HG03575 (cell line): ENCODE measurements around the gene FETUB.
"Not testable (repeated sequence)": the region's sequence is repeated elsewhere in the genome, so short reads cannot be mapped to it uniquely, and the experiment has no call there.

Experiments used
- ATAC-seq: cut with Tn5 transposase; IDR thresholded peaks from one replicate; pipeline ENCODE4 v1.9.1; 2021; ENCODE audit not compliant: unreplicated experiment, insufficient number of reproducible peaks, low FRiP score; ENCODE audit errors: extremely low read depth

The FETUB gene

DNA sequence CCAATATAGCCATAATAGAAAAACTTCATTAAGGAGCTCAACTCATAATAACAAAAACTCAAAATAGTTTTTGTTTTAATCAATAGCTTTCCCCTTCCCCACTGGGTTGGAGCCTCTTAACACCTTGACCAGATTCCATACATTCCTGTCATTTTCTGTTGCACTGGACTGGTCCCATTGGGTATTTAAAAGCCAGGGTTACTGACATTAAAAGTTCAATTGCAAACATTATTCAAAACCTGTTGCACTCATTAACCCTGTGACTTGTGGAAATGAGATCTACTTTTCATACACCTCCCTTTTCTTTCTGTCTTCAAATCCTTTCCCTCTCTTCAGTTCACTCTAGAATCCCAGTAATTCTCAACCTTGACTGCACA, 23.9 kb downstream of the FETUB start:
- ATAC-seq, result no peak

DNA sequence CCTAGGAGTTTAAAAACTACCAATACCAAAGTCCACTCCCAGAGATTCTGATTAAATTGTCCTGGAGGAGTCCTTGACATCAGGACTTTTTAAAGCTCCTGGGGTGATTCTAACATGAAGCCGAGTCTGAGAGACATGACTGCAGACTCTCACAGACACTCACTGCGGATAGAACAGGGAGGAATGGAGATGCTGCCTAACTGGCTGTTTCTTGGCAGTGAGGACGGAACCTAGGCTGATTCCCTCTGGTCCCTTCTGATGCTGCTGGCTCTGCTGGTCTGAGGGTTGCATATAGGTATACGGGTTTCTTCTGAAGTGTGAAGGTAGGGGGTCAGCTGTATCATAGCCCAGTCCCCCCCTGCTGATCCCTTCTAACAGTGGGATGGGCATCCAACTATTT, 24.3 kb downstream of the FETUB start:
- ATAC-seq, result no peak

DNA sequence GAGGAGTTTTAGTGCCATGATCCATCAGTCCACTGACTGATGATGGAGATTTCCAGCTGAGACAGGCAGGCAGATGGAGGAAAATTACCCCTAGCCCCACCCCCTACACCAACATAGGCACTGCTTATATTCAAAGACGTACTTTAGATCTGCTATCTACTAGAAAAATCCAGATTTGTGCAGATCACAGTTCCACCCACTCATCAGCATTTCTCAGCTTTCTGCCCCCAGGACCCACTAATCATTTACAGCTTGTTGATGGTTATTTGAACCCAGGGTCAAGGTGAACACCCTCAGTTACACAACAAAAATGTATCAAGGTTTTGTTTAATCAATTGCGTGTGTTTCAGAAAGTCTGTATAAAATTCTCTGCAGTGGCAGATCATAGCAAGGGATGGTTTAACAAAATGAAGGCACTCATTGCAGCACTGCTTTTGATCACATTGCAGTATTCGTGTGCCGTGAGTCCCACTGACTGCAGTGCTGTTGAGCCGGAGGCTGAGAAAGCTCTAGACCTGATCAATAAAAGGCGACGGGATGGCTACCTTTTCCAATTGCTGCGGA, 25.5 kb downstream of the FETUB start, which contains the start of gene HRG:
Gene HRG, plus strand, starts transcription at position 390 of the 564 bp plus-strand sequence. Its CDS starts 18 bp downstream, at position 408.
- no peak for ATAC-seq

DNA sequence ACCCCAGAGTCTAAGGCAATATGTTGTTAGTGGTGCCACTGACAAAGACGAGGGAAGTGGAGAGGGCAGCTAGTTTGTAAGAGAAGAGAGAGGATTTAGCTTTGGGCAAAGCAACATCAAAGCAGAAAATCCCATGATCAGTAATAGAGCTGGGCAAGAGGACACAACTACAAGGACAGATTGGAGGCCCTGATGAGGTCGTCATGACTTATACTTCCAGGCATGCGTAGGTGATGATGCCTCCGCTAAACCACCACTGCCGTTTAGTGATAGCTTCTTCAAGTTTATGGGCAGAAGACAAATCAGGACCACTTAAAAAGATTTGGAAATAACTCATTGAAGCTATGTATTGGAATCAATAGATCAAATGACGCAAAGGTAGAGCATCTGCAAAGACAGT, 28.2 kb downstream of the FETUB start:
- ATAC-seq, result no peak

DNA sequence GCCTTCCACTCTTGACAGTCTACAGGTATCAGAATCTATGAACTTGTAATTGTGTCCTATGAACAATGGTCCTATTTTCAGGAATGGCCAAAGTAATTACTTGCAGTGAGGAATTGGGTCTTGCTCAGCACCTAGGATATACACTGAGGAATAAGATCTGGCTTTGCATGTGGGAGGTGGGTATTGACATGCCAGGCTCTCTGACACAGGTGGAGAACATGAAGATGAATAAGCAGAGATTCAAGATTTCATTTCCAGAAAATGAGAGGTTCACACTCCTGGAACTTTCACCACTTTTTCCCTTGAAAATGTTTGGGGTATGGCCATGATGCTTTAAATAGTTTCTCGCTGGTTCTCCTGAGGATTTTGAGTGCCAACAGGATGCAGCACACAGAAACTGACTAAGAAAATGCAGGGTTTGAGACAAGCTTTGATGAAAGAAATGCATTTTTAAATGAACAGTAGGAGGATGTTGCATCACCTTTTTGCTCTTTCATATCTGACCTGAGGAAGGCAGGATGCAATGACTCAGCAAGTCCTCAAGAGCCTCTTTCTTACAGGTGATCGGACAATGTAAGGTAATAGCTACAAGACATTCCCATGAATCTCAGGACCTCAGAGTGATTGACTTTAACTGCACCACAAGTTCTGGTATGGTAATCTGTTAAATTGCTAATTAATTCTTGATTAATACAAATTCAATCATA, 29.3 kb downstream of the FETUB start:
- no peak for ATAC-seq

DNA sequence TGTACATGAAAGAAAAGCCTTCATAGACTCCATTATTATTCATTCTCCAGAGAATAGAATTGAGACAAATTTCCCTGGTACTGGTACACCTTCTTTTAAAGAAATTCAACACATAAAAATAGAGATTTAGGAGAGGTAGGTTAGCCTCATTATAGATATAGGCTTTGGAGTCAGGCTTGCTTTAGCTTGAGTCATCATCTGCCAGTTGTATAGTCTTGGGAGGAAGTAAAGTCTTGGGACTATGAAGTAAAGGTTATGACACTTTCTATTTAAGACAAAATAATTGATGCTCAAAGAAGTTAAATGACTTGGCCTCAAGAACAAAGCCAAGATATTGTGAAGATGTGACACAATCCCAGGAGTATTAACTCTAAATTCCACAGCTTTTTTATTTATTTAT, 30.0 kb downstream of the FETUB start:
- no peak for ATAC-seq

DNA sequence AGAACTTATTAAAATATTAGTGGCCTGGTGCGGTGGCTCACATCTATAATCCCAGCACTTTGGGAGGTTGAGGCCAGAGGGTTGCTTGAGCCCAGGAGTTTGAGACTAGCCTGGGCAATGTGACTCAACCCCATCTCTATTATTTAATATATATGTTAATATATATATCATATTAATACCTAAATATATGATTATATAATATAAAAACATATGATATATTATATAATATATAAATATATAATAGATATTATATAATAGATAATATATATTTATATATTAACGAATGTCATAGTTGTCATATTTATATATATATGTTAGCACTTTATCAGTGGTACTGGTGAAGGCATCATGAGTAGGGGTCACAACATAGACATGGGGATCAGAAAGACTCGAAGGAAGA, 30.9 kb downstream of the FETUB start:
- ATAC-seq, result no peak

DNA sequence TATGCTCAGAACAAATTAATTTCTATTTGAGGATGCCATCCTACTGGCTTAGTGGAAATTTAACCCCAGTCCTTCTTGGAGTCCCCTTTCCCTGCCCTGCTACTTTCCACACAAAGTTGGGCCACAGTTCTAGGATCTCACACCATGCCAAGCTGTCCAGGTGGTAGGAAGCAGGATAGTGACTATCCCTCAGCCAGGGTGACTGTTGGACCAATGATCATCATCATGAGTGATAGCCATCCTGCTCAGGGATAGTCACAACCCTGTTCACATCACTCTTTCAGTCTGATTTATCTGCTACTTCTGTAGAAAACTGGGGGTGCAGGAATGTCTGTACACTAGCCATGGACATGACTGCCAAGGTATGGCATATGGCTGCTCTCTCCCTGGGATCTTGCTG, 38.4 kb downstream of the FETUB start:
- ATAC-seq, result no peak

DNA sequence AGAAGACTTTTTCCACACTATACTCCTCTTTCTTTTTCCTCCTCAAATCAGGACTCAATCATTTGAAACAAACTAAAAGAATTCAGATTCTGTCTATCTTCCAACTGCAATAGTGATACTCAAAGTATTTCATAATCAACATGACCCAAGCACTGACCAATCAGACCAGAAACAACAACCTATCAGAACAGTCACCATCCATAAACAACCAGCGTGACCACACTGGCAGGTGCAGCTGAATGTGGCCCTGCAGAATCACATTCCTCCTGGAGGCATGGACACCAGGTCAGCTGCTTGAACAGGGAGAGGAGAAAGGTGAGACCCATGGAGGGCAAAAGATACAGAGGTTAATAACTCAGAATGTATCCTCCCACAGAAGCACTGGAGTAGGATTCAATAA, 39.0 kb downstream of the FETUB start:
- no peak for ATAC-seq

DNA sequence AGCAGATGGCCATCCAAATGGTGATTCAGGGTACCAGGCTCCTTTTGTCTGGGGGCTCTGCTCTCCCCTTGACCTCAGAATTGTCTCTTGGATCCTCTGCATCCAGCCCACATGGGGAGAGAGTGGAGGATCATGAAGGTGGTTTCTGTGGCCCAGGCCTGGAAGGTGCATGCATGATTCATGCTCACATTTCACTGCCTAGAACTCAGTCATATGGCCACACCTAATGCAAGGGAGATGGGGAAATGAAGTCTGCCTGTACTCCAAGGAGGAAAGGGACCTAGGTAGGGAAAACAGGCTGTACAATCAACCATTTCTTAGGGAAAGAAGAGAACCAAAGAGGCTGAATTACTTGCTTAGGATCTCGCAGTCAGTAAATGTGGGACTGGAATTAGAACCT, 40.7 kb downstream of the FETUB start:
- no peak for ATAC-seq

DNA sequence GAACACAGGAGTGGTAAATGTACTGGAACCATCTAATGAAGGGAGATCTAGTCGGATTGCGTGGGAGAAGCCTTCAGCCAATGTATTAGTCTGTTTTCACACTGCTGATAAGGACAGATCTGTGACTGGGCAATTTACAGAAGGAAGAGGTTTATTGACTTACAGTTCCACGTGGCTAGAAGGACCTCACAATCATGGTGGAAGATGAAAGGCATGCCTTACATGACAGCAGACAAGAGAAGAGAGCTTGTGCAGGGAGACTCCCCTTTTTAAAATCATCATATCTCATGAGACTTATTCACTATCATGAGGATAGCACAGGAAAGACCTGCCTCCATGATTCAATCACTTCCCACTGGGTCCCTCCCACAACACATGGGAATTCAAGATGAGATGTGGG, 42.6 kb downstream of the FETUB start:
- no peak for ATAC-seq

DNA sequence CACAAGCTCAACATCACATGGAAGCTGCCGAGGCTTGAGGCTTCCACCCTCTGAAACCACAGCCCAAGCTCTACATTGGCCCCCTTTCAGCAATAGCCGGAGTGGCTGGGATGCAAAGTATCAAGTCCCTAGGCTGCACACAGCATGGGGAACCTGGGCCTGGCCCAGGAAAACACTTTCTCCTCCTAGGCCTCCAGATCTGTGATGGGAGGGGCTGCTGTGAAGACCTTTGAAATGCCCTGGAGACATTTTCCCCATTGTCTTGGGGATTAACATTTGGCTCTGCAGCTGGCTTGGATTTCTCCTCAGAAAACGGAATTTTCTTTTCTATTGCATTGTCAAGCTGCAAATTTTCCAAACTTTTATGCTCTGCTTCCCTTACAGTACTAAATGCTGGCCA, 43.8 kb downstream of the FETUB start:
- no peak for ATAC-seq

DNA sequence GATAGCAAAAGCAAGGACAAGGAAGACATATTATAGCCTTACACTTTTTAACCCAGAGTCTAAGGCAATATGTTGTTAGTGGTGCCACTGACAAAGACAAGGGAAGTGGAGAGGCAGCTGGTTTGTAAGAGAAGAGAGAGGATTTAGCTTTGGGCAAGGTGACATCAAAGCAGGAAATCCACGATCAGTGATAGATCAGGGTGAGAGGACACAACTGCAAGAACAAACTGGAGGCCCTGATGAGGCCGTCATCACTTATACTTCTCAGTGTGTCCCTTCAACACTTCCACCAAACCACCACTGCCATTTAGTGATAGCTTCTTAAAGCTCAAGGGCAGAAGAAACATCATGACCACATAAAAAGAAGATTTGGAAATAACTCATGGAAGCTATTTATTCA, 46.3 kb downstream of the FETUB start:
- not testable (repeated sequence) for ATAC-seq

DNA sequence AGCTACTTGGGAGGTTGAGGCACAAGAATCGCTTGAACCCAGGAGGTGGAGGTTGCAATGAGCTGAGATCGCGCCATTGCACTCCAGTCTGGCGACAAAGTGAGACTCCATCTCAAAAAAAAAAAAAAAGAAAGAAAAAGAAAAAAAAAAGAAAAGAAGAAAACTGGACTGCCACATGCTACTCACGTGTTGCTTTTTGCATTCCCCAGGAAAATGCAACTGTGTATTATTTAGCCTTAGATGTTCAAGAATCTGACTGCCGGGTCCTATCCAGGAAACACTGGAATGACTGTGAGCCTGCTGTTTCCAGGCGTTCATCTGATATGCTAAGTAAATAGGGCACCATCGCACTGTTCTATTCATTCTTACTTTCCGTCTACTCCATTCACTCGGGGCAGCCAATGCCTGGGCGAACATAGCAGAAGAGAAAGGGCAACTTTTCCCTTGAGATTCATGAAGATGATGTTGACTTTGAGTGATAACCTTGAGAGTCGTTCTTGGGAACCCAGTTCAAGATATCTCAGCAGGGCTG, 47.0 kb downstream of the FETUB start:
- no peak for ATAC-seq

DNA sequence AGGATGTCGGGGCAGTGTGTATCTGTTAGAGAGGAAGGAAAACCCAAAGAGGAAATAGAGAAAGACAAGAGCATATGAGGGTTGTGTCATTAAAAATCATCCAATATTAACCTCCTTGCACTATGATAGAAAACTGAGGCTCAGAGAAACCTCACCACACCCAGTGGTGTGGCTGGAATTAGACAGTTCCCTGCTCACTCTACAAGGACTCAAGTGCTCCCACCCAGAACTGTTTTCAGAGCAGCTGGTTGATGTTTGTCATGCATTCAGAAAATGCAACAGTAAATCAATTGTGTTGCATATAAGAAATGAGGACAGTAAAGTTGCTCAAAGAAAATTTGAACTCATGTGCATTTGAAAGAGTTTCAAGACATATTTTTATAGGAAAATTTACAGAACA, 50.1 kb downstream of the FETUB start:
- ATAC-seq, result not testable (repeated sequence)

DNA sequence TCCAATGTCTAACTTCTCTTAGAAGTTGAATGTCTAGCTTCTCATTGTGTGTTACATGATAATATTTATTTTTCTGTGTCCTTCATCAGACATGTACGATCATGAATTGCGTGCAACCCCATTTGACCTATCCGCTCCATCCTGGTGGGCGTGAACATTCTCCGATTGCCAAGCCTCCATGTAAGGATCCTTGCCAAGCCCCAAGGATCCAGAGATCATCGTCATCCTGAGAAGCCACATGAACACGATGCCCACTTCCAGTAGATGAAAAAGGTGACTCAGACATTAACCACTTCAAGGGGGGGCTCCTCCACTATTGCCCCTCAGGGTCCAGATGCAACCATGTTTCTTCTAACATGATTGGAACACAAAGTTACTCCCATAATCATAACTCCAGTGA, 51.5 kb downstream of the FETUB start:
- ATAC-seq, result no peak

DNA sequence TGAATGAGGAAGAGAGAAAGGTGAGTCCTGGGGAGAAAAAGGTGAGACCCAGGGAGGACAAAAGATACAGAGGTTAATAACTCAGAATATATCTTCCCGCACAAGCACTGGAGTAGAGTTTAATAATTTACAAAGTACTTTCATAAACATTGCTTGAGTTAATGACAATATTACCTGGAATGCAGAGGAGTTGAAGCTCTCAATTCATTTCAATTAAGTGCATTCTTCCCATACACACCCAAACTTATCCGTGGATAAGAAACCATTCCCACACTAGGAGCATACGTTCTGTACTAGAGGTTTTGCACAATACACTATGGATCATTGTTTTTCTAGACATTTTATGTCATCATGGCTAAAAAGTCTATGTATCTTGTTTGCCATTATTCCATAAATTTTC, 53.6 kb downstream of the FETUB start:
- no peak for ATAC-seq

DNA sequence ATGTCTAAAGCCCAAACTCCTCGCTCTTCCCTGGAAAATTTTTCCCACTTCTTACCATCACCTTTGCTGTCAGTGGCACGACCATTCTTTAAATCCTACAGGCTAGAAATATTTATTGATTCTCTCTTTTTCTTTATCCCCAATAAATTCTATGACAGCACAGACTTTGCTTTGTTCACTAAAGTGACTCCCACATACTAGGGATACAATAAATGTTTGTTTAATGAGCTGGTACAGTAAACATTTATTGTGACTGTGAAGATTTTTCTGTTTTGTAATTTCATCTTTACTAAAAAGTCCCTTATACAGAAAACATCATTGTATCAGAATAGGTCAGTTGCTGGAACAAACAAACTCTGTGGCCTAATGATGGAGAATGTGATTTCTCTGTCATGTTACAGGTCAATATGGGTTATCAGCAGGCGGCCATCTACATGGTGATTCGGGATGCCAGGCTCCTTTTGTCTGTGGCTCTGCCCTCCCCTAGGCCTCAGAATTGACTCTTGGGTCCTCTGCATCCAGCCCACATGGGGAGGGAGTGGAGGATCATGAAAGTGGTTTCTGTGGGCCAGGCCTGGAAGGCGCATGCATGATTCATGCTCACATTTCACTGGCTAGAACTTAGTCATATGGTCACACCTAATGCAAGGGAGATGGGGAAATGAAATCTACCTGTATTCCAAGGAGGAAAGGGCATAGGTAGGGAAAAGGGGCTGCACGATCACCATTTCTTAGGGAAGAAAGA, 54.3 kb downstream of the FETUB start:
- no peak for ATAC-seq

DNA sequence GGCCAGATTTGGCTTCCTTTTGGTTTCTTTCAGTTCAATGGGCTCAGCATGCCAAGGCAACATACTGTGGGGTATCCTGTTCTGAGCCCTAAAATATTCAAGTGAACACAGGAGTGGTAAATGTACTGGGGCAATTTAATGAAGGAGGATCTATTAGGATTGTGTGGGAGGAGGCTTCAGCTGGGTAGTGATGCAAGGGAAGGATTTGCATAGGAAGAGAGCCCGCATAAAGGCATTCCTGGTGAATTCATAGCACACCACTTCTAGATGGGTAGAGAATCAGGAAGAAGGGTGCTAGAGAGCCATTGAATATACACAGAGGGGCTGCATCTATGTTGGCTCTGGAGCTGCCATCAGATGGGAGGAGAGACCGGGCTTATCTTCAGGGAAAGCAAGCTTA, 56.3 kb downstream of the FETUB start:
- no peak for ATAC-seq

DNA sequence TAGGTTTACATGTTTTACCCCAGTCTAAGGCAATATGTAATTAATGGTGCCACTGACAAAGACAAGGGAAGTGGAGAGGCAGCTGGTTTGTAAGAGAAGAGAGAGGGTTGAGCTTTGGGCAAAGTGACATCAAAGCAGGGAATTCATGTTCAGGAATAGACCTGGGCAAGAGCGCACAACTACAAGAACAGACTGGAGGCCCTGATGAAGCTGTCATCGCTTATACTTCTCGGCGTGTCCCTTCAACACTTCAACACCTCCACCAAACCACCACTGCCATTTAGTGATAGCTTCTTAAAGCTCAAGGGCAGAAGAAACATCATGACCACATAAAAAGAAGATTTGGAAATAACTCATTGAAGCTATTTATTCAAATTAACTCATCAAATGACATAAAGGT, 57.3 kb downstream of the FETUB start:
- no peak for ATAC-seq
